Natural killer cell (primary cell): ENCODE results near the gene CTAG1B. TPM values are rescaled to one million over a fixed set of nuclear protein-coding genes. Genes with fewer than 3 reads are reported as not detected.

Experiments
- ATAC-seq, 3 donors: fragments of 150-1000 bp in 2 of 3; fragments of 200-7000 bp in 1 of 3; cut with Tn5 transposase; 1 replicate in 1 of 3; 2 replicates in 2 of 3; pipeline ENCODE4 v1.10.0; 2021; ENCODE audit warnings: mild to moderate bottlenecking in 2 of 3, moderate library complexity in 2 of 3
- DNase-seq, 2 donors: peaks; one replicate each; pipeline versions ENCODE4 v3.0.0 to v3.0.0-alpha.2; 2013 to 2021; ENCODE audit warnings: mixed read lengths in 1 of 2
- H3K27ac ChIP-seq: one replicate; pipeline ENCODE4 v1.5.1; 2013; ENCODE audit warnings: mild to moderate bottlenecking, low read length
- H3K27me3 ChIP-seq: one replicate; pipeline ENCODE4 v1.6.1; 2013; ENCODE audit warnings: low read length; ENCODE audit not compliant: control insufficient read depth, insufficient read depth
- H3K36me3 ChIP-seq: one replicate; pipeline ENCODE4 v1.6.1; 2013; ENCODE audit warnings: low read length; ENCODE audit not compliant: control insufficient read depth, insufficient read depth
- H3K4me1 ChIP-seq: one replicate; pipeline ENCODE4 v1.6.1; 2013; ENCODE audit warnings: low read length; ENCODE audit not compliant: control insufficient read depth, insufficient read depth
- H3K4me3 ChIP-seq: one replicate; pipeline ENCODE4 v1.5.1; 2013; ENCODE audit warnings: low read length
- H3K9me3 ChIP-seq: one replicate; pipeline ENCODE4 v1.6.1; 2013; ENCODE audit warnings: low read length; ENCODE audit not compliant: control insufficient read depth, insufficient read depth
- H3K27ac Mint-ChIP-seq, 2 donors: one replicate each; pipeline ENCODE4 v1.8.0; 2022; ENCODE audit warnings: mild to moderate bottlenecking in 2 of 2, mixed read lengths in 2 of 2, moderate library complexity in 1 of 2
- H3K27me3 Mint-ChIP-seq, 2 donors: one replicate each; pipeline ENCODE4 v1.8.0; 2022; ENCODE audit warnings: low read depth in 2 of 2, mixed read lengths in 2 of 2
- H3K36me3 Mint-ChIP-seq: one replicate; pipeline ENCODE4 v1.8.0; 2022; ENCODE audit warnings: mixed read lengths
- H3K4me1 Mint-ChIP-seq, 2 donors: one replicate each; pipeline ENCODE4 v1.8.0; 2022; ENCODE audit warnings: mixed read lengths in 2 of 2
- H3K4me3 Mint-ChIP-seq: one replicate; pipeline ENCODE4 v1.8.0; 2022; ENCODE audit warnings: mild to moderate bottlenecking, moderate library complexity, mixed read lengths
- H3K9me3 Mint-ChIP-seq, 2 donors: one replicate each; pipeline ENCODE4 v1.8.0; 2022; ENCODE audit warnings: mixed read lengths in 2 of 2
- WGBS: methylation state at CpG from one replicate; pipeline ENCODE4 v1.1.7; 2013; ENCODE audit warnings: missing lambda C conversion rate; ENCODE audit not compliant: insufficient coverage; 5-methylcytosine and 5-hydroxymethylcytosine counted together
- intact Hi-C: fragments of 100-400 bp; cut with micrococcal nuclease; formaldehyde crosslinking; loops from one replicate; pipeline ENCODE4 v1.14.2; 2022
- total RNA-seq, 4 donors: library from RNA; stranded (reverse); fragments of 120-200 nt in 1 of 4; gene quantifications; one replicate each; pipeline versions ENCODE4 v1.2.3 to v1.2.4, GENCODE V29; 2013 to 2022
- TF ChIP-seq, protein P1 (sequence below): fragments of 200-600 bp; IDR thresholded peaks from one replicate; pipeline ENCODE4 v1.8.0; 2022; ENCODE audit warnings: antibody characterized with exemption

The CTAG1B gene
- total RNA-seq, 3 donors from 2014 or later (not counting 1 experiment from before 2014, with no cell fraction given) = not detected

DNA sequence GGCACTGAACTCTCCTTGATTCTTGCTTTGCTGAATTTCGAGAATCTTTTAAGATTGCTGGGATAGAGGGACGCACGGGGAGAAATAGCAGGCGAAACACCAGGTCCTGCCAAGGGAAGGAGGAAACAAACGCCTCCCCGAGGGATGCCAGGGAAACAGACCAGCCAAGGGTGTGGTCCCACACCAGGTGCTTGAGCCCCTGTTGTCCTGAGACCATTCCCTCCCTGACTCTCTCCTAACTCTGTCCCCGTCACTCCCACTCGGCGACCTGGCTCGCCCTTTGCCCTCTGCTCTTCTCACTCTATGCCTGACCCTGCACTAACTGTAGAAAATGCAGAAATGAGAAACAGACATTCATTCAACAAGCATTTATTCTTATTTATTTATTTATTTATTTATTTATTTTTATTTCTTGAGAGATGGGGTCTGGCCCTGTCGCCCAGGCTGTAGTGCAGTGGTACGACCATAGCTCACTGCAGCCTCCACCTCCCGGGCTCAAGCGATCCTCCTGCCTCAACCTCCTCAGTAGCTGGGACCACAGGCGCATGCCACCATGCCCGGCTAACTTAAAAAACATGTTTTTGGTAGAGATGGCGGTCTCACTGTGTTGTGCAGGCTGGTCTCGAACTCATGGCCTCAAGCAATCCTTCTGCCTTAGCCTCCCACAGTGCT, 16.2 kb downstream of the CTAG1B start:
- no peak overlapping the region for H3K27ac ChIP-seq
- peaks cover 2 to 6% of the 10 kb centered on the region in 2 donors for H3K27me3 Mint-ChIP-seq
- H3K4me1 Mint-ChIP-seq = peaks cover 8 to 16% of the 10 kb centered on the region in 2 donors
- no peaks in the 10 kb centered on the region for H3K27me3 ChIP-seq
- no peak overlapping the region for H3K27ac Mint-ChIP-seq
- peaks cover 4% of the 10 kb centered on the region for H3K4me1 ChIP-seq
- no peak overlapping the region for H3K4me3 ChIP-seq
- H3K9me3 ChIP-seq = no peaks in the 10 kb centered on the region
- intact Hi-C loops = no loop called here
- DNase-seq (no peak), ATAC-seq (no peak)
- H3K9me3 Mint-ChIP-seq = no peaks in the 10 kb centered on the region
- H3K36me3 Mint-ChIP-seq = no peaks in the 10 kb centered on the region
- H3K4me3 Mint-ChIP-seq = no peak overlapping the region
- WGBS = 94% methylated on average over 18 of the region's 18 CpGs
- TF ChIP-seq, protein P1, sequence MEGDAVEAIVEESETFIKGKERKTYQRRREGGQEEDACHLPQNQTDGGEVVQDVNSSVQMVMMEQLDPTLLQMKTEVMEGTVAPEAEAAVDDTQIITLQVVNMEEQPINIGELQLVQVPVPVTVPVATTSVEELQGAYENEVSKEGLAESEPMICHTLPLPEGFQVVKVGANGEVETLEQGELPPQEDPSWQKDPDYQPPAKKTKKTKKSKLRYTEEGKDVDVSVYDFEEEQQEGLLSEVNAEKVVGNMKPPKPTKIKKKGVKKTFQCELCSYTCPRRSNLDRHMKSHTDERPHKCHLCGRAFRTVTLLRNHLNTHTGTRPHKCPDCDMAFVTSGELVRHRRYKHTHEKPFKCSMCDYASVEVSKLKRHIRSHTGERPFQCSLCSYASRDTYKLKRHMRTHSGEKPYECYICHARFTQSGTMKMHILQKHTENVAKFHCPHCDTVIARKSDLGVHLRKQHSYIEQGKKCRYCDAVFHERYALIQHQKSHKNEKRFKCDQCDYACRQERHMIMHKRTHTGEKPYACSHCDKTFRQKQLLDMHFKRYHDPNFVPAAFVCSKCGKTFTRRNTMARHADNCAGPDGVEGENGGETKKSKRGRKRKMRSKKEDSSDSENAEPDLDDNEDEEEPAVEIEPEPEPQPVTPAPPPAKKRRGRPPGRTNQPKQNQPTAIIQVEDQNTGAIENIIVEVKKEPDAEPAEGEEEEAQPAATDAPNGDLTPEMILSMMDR = no peak
- H3K36me3 ChIP-seq = no peaks in the 10 kb centered on the region

DNA sequence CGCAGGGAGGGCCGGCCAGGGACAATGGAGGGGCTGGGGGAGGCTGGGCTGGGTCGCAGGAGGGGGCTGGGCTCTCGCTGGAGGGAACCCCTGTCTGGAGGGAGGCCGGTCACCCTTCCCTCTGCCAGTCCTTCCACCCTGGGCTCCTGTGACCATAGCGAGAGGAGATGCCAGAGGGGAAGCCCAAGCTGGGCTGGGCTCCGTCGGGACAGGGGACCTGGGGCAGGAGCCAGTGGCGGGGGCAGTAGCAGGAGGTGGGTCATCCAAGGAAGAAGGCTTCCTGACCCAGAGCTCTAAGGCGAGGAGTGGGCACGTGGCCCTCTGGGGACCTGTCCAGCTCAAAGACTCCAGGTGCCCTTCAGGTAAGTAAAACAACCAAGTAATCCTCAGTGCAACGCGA, 16.9 kb downstream of the CTAG1B start:
- no peaks in the 10 kb centered on the region for H3K27me3 ChIP-seq
- H3K9me3 ChIP-seq = no peaks in the 10 kb centered on the region
- peaks cover 2 to 6% of the 10 kb centered on the region in 2 donors for H3K27me3 Mint-ChIP-seq
- H3K4me1 ChIP-seq = peaks cover 4% of the 10 kb centered on the region
- no peak overlapping the region for H3K4me3 Mint-ChIP-seq
- intact Hi-C loops = no loop called here
- H3K4me1 Mint-ChIP-seq = peaks cover 10 to 17% of the 10 kb centered on the region in 2 donors
- 87% methylated on average over 13 of the region's 13 CpGs for WGBS
- no peaks in the 10 kb centered on the region for H3K9me3 Mint-ChIP-seq
- DNase-seq (no peak), ATAC-seq (no peak)
- TF ChIP-seq, protein P1 = no peak
- no peak overlapping the region for H3K4me3 ChIP-seq
- H3K27ac Mint-ChIP-seq = no peak overlapping the region
- H3K36me3 ChIP-seq = no peaks in the 10 kb centered on the region
- no peaks in the 10 kb centered on the region for H3K36me3 Mint-ChIP-seq
- H3K27ac ChIP-seq = no peak overlapping the region

DNA sequence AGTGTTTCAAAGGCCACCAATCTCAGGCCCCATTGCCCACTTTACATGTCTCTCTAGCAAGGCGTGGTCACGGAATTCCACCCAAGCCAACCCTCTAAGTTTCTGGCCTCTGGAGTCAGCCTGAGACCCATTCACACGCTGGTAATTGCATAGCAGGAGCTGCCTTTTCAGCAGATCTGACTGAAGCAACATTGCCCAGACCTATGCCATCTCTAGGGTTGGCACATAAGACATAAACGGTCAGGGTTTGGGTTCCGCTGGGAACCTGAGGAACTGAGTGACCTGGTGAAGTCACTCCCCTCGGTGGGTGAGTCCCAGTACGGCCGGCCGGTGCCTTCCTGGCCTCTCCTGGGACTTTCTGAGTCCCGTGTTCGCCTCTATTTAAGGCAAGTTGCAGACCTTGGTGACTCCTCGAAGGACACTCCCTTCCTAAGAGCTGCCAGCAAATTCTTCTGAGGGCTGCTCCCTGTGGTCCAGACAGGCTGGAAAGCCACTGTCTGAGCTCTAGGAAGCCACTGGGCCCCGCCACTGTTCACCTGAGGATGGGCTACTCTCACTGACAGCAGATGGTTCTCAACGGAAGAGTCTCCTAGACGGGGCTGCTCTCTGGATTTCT, 18.2 kb downstream of the CTAG1B start:
- intact Hi-C loops = no loop called here
- Mint-ChIP-seq H3K27me3 (peaks cover 2 to 6% of the 10 kb centered on the region in 2 donors), H3K4me3 (no peak overlapping the region), H3K4me1 (peaks cover 12 to 19% of the 10 kb centered on the region in 2 donors), H3K27ac (no peak overlapping the region), H3K36me3 (no peaks in the 10 kb centered on the region), H3K9me3 (no peaks in the 10 kb centered on the region)
- H3K27me3 ChIP-seq = no peaks in the 10 kb centered on the region
- H3K36me3 ChIP-seq = no peaks in the 10 kb centered on the region
- H3K27ac ChIP-seq = no peak overlapping the region
- H3K4me1 ChIP-seq = peaks cover 15% of the 10 kb centered on the region
- no peak overlapping the region for H3K4me3 ChIP-seq
- DNase-seq = no peak
- no peaks in the 10 kb centered on the region for H3K9me3 ChIP-seq
- WGBS = 92% methylated on average over 15 of the region's 15 CpGs
- TF ChIP-seq, protein P1 = no peak
- ATAC-seq = no peak
